Kidney (tissue), 14 donors: ENCODE data around the gene NF2. TPM values are rescaled to one million over a fixed set of nuclear protein-coding genes. Genes with fewer than 3 reads are reported as not detected.

Experiments
- DNase-seq, 5 donors: peaks; one replicate each; pipeline ENCODE4 v3.0.0-alpha.2; 2013 to 2020
- FAIRE-seq: peaks from 2 replicates; lab custom pipeline; 2012; peaks lifted over from hg19 to GRCh38; lab: Jason Lieb, UNC
- H3K27ac ChIP-seq, 2 donors: one replicate each; pipeline ENCODE4 v1.7.0; 2013; ENCODE audit warnings: low read depth in 2 of 2, low read length in 2 of 2, inconsistent platforms in 1 of 2
- H3K27me3 ChIP-seq: one replicate; pipeline ENCODE4 v1.7.1; 2013; ENCODE audit warnings: low read length, inconsistent platforms; ENCODE audit not compliant: control insufficient read depth, insufficient read depth
- H3K36me3 ChIP-seq, 3 donors: one replicate each; pipeline versions ENCODE4 v1.7.0 to v1.7.1; 2013; ENCODE audit warnings: low read length in 3 of 3, control low read depth in 1 of 3, inconsistent platforms in 1 of 3; ENCODE audit not compliant: insufficient read depth in 3 of 3, control insufficient read depth in 2 of 3
- H3K4me1 ChIP-seq, 3 donors: one replicate each; pipeline versions ENCODE4 v1.7.0 to v1.7.1; 2013; ENCODE audit warnings: low read length in 3 of 3, inconsistent platforms in 1 of 3, low read depth in 1 of 3; ENCODE audit not compliant: control insufficient read depth in 2 of 3, insufficient read depth in 2 of 3
- H3K4me3 ChIP-seq, 3 donors: one replicate each; pipeline versions ENCODE4 v1.7.0 to v1.8.1; 2013; ENCODE audit warnings: low read length in 3 of 3, control low read depth in 1 of 3, inconsistent platforms in 1 of 3
- H3K9ac ChIP-seq, 3 donors: one replicate each; pipeline versions ENCODE4 v1.7.0 to v1.7.1; 2013; ENCODE audit warnings: low read length in 3 of 3, control low read depth in 1 of 3, inconsistent platforms in 1 of 3
- H3K9me3 ChIP-seq, 3 donors: one replicate each; pipeline versions ENCODE4 v1.7.0 to v1.7.1; 2013; ENCODE audit warnings: low read length in 3 of 3, control low read depth in 1 of 3, inconsistent platforms in 1 of 3; ENCODE audit not compliant: control insufficient read depth in 2 of 3, insufficient read depth in 1 of 3
- intact Hi-C: fragments of 100-400 bp; cut with DNase I; formaldehyde crosslinking; loops from one replicate; pipeline ENCODE4 v1.11.1; 2022
- polyA plus RNA-seq: library from polyadenylated mRNA; stranded (reverse); fragments of 350-450 nt; fragmentation: Illumina TruSeq; extraction: RNeasy Lipid Tissue Mini Kit (QIAGEN cat#74804); gene quantifications from one replicate; pipeline ENCODE4 v1.2.3, GENCODE V29; 2014; ENCODE audit warnings: low read depth, low replicate concordance; ENCODE audit not compliant: insufficient read depth
- total RNA-seq: library from RNA; stranded (reverse); fragmentation: NEBNext Ultra II Directional; extraction: Animal tissue kit (Norgen Biotek cat#: 25700); gene quantifications from one replicate; pipeline ENCODE4 v1.2.1, GENCODE V29; 2021
- TF ChIP-seq, protein P1 (sequence below): IDR thresholded peaks from 3 replicates; pipeline ENCODE4 v1.5.1; 2012; ENCODE audit warnings: mild to moderate bottlenecking, moderate library complexity, borderline replicate concordance; ENCODE audit not compliant: insufficient read depth; ENCODE audit errors: extremely low read depth
- donor health status: control.
- donor health status: control.
- donor health status: control.
- donor health status: control.
- donor health status: control.
- donor health status: DM: yes; HTN: yes; CAD: no.
- donor health status: Normal renal cell carcinoma (clear cell type).

The NF2 gene
- total and polyA plus RNA-seq, 2 donors from 2014 or later = 15.4 to 60.6 TPM

DNA sequence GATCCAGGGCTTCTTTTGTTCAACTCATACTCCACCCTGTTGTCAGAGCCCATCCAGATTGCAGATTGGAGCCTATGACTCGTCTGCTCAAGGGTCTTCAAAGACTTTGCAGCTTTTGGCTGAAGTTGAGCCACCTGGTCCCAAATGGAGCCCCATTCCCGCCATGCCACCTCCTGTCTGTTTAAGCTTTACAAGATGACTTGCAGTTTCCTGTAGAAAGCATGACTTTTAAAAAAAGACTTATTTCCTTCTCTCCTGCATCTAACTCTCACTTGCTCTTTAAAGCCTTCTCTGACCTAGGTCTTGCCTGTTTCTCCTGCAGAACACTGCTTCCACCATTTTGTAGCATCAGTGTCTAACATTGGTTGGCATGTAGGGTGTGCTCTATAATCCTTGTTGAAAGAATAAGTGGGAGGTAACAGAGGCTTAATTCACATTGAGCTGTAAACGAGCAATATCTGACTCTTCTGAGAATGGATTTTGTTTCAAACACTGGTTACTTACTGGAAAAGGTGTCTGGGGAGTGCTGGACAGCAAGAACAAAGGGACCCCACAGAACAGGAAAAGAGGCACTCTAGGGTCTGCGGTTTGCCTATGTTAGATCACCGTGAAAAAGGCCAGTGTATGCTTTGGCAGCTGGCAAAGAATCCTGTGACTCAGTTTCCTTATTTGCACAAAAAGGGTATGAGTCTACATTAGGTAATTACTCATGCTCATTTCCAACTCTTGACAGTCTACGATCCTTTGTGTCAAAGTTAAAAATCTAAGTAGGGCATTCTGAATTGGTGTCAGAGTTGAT lies 30.3 kb downstream of the NF2 start:
- Histone ChIP-seq H3K27ac (no peak overlapping the region), H3K4me1 (peaks cover 0 to 9% (median 7%) of the 10 kb centered on the region in 3 donors), H3K36me3 (peaks cover 0 to under 1% (median 0%) of the 10 kb centered on the region in 3 donors), H3K9ac (no peak overlapping the region), H3K9me3 (no peaks in the 10 kb centered on the region), H3K4me3 (no peak overlapping the region), H3K27me3 (no peaks in the 10 kb centered on the region)
- TF ChIP-seq, protein P1, sequence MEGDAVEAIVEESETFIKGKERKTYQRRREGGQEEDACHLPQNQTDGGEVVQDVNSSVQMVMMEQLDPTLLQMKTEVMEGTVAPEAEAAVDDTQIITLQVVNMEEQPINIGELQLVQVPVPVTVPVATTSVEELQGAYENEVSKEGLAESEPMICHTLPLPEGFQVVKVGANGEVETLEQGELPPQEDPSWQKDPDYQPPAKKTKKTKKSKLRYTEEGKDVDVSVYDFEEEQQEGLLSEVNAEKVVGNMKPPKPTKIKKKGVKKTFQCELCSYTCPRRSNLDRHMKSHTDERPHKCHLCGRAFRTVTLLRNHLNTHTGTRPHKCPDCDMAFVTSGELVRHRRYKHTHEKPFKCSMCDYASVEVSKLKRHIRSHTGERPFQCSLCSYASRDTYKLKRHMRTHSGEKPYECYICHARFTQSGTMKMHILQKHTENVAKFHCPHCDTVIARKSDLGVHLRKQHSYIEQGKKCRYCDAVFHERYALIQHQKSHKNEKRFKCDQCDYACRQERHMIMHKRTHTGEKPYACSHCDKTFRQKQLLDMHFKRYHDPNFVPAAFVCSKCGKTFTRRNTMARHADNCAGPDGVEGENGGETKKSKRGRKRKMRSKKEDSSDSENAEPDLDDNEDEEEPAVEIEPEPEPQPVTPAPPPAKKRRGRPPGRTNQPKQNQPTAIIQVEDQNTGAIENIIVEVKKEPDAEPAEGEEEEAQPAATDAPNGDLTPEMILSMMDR = no peak
- no peak for DNase-seq
- no peak for FAIRE-seq
- intact Hi-C loops = no loop called here

DNA sequence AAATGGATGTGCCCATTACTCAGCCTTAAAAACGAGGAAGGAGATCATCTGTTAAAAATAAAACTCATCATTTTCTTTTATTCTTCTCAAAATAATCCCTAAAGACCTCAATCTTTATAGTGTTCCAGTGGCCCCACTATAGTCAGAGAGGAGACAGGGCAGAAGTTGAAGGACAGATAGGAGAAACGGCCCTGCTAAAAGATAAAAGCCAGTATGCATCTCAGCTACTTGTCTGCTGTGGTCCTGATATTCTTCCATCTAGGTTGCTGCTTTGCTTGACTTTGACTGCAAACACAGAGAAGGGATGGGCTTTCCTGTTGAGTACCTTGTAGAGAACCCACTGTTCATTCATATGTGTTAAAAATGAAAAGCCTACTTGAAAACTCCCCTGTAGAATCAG lies 31.4 kb downstream of the NF2 start:
- FAIRE-seq = no peak
- intact Hi-C loops = no loop called here
- H3K27ac ChIP-seq = no peak overlapping the region
- H3K27me3 ChIP-seq = no peaks in the 10 kb centered on the region
- DNase-seq = no peak
- no peak overlapping the region for H3K9ac ChIP-seq
- H3K36me3 ChIP-seq = peaks cover 0 to 6% (median 0%) of the 10 kb centered on the region in 3 donors
- peaks cover 0 to 9% (median 7%) of the 10 kb centered on the region in 3 donors for H3K4me1 ChIP-seq
- TF ChIP-seq, protein P1 = no peak
- no peak overlapping the region for H3K4me3 ChIP-seq
- H3K9me3 ChIP-seq = no peaks in the 10 kb centered on the region

DNA sequence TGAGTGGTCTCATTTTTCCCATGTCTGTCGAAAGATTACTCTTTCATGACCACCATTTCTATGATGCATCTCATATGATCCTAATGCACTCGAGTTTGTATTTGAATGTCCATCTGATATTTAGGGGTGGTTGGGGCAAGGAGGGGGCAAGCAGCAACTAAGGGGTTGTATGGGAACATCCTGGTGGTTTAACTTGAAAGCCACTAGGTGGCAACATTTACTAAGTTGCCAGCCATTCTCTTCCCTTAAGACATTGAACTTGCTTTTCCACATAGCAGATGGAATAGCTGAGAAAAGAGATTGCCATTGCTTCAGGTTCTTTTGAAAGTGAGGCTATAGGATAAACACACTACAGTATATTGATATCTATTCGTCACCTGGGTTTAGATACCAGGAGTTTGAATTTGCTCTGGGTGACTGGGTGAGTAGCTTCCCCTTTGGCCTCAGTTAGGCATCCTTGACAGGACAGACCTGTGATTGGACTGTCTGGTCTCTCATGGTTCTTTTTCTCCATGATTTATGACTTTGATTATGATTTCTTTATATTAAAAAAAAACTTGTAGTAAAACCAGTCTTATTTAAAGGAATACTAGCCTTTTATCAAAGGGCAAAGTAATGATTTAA lies 32.4 kb downstream of the NF2 start:
- peaks cover 0 to 9% (median 4%) of the 10 kb centered on the region in 3 donors for H3K4me1 ChIP-seq
- H3K27me3 ChIP-seq = no peaks in the 10 kb centered on the region
- H3K27ac ChIP-seq = no peak overlapping the region
- peaks cover 0 to 6% (median 0%) of the 10 kb centered on the region in 3 donors for H3K36me3 ChIP-seq
- no peak overlapping the region for H3K4me3 ChIP-seq
- DNase-seq = peak in 2 of 5 donors; percentile 69 to 83
- no peak overlapping the region for H3K9ac ChIP-seq
- H3K9me3 ChIP-seq = no peaks in the 10 kb centered on the region
- intact Hi-C loops = no loop called here
- FAIRE-seq = no peak
- TF ChIP-seq, protein P1 = peak; percentile 64
